MCF 10A (cell line): Measurements from ENCODE around the gene LONRF3. TPM values are rescaled to one million over a fixed set of nuclear protein-coding genes. Genes with fewer than 3 reads are reported as not detected.
"Not testable (repeated sequence)": the region's sequence is repeated elsewhere in the genome, so short reads cannot be mapped to it uniquely, and the experiment has no call there.

Experiments used
- BruUV-seq: library from RNA; stranded (reverse); fragments of 400-500 nt; replicated peaks from 2 replicates; lab custom pipeline; 2021; lab: Mats Ljungman, UMichigan
- CTCF ChIA-PET: fragments of 300-600 bp; sonication (Branson Sonifier 250); formaldehyde crosslinking; extraction: SDS; loops from one replicate; lab custom pipeline; 2021; ENCODE audit warnings: antibody characterized with exemption, inconsistent platforms; lab: Yijun Ruan, JAX
- POLR2A ChIA-PET: fragments of 300-600, 350-650 bp; sonication (Branson Sonifier 250); formaldehyde crosslinking; extraction: SDS; loops from one replicate; lab custom pipeline; 2020; ENCODE audit warnings: antibody characterized with exemption, inconsistent platforms; lab: Yijun Ruan, JAX
- DNase-seq: peaks from one replicate; pipeline ENCODE4 v3.0.0-alpha.2; 2018; ENCODE audit not compliant: unreplicated experiment
- H3K27ac Mint-ChIP-seq: one replicate; pipeline ENCODE4 v1.8.0; 2022; ENCODE audit warnings: mild to moderate bottlenecking, low read depth, mixed read lengths; ENCODE audit not compliant: unreplicated experiment
- H3K27me3 Mint-ChIP-seq: one replicate; pipeline ENCODE4 v1.8.0; 2022; ENCODE audit warnings: mixed read lengths; ENCODE audit not compliant: insufficient read depth, unreplicated experiment
- H3K36me3 Mint-ChIP-seq: one replicate; pipeline ENCODE4 v1.8.0; 2022; ENCODE audit warnings: mild to moderate bottlenecking, moderate library complexity, mixed read lengths; ENCODE audit not compliant: insufficient read depth, unreplicated experiment
- H3K4me1 Mint-ChIP-seq: one replicate; pipeline ENCODE4 v1.8.0; 2022; ENCODE audit warnings: mixed read lengths; ENCODE audit not compliant: insufficient read depth, unreplicated experiment
- H3K4me3 Mint-ChIP-seq: one replicate; pipeline ENCODE4 v1.8.0; 2022; ENCODE audit warnings: mild to moderate bottlenecking, moderate library complexity, mixed read lengths; ENCODE audit not compliant: unreplicated experiment
- H3K9me3 Mint-ChIP-seq: one replicate; pipeline ENCODE4 v1.8.0; 2022; ENCODE audit warnings: mixed read lengths; ENCODE audit not compliant: unreplicated experiment
- CTCF ChIP-seq: fragments of 200-600 bp; IDR thresholded peaks from one replicate; pipeline ENCODE4 v1.8.0; 2022; ENCODE audit warnings: antibody characterized with exemption, mild to moderate bottlenecking; ENCODE audit not compliant: unreplicated experiment
- intact Hi-C: fragments of 100-400 bp; cut with micrococcal nuclease; formaldehyde crosslinking; loops from 2 replicates; pipeline ENCODE4 v1.14.1; 2022
- total RNA-seq: library from RNA; stranded (reverse); gene quantifications from 2 replicates; pipeline ENCODE4 v1.2.3, GENCODE V29; 2022

LONRF3 gene
- total RNA-seq, 1 experiment from 2014 or later, result 1.0 TPM

- no TSS peak for BruUV-seq
- no peak overlapping the region for H3K4me3 Mint-ChIP-seq
- no peaks in the 10 kb centered on the region for H3K9me3 Mint-ChIP-seq
- H3K36me3 Mint-ChIP-seq, result no peaks in the 10 kb centered on the region
- ChIA-PET CTCF (interaction anchor here (0.6 kb wide), 1 partner anchor 13 kb away, joined by 3 read pairs; no protein-coding TSS in a partner anchor), POLR2A (no interaction called here)
- H3K27me3 Mint-ChIP-seq, result no peaks in the 10 kb centered on the region
- intact Hi-C loops, result no loop called here
- TF ChIP-seq CTCF, result no peak
- H3K4me1 Mint-ChIP-seq, result peaks cover 11% of the 10 kb centered on the region
- no peak overlapping the region for H3K27ac Mint-ChIP-seq
- no peak for DNase-seq
Measured at GRCh38 chrX:119013164-119013563, 38.7 kb downstream of the LONRF3 start.

GRCh38 chrX:119015407-119016237, 41.2 kb downstream of the LONRF3 start:
- Mint-ChIP-seq H3K27ac (peak overlapping the region; percentile 74), H3K4me1 (peaks cover 11% of the 10 kb centered on the region), H3K9me3 (no peaks in the 10 kb centered on the region), H3K4me3 (no peak overlapping the region), H3K27me3 (no peaks in the 10 kb centered on the region), H3K36me3 (no peaks in the 10 kb centered on the region)
- peak; percentile 96 for DNase-seq
- POLR2A ChIA-PET, result interaction anchor here (0.6 to 0.8 kb wide), 2 partner anchors 26 to 416 kb away, joined by 3 read pairs; no protein-coding TSS in a partner anchor
- TF ChIP-seq CTCF, result no peak
- BruUV-seq, result no TSS peak
- CTCF ChIA-PET, result interaction anchor here (0.6 to 3.2 kb wide), 7 partner anchors 9 to 443 kb away, joined by 3 to 16 read pairs (median 5); no protein-coding TSS in a partner anchor
- intact Hi-C loops, result no loop called here

- POLR2A ChIA-PET, result no interaction called here
- H3K27me3 Mint-ChIP-seq, result no peaks in the 10 kb centered on the region
- DNase-seq, result no peak
- H3K27ac Mint-ChIP-seq, result no peak overlapping the region
- H3K4me1 Mint-ChIP-seq, result peaks cover 11% of the 10 kb centered on the region
- no peak for TF ChIP-seq CTCF
- H3K36me3 Mint-ChIP-seq, result no peaks in the 10 kb centered on the region
- no peak overlapping the region for H3K4me3 Mint-ChIP-seq
- intact Hi-C loops, result no loop called here
- no TSS peak for BruUV-seq
- CTCF ChIA-PET, result interaction anchor here (1.3 to 3.2 kb wide), 4 partner anchors 8 to 390 kb away, joined by 5 to 16 read pairs (median 6); no protein-coding TSS in a partner anchor
- no peaks in the 10 kb centered on the region for H3K9me3 Mint-ChIP-seq
Measured at GRCh38 chrX:119017077-119017476, 42.7 kb downstream of the LONRF3 start.

GRCh38 chrX:119025900-119026299, 51.5 kb downstream of the LONRF3 start:
- BruUV-seq, result no TSS peak
- H3K4me1 Mint-ChIP-seq, result no peaks in the 10 kb centered on the region
- intact Hi-C loops, result no loop called here
- no peak for DNase-seq
- peaks cover 6% of the 10 kb centered on the region for H3K27me3 Mint-ChIP-seq
- POLR2A ChIA-PET, result no interaction called here
- no peaks in the 10 kb centered on the region for H3K9me3 Mint-ChIP-seq
- no peaks in the 10 kb centered on the region for H3K36me3 Mint-ChIP-seq
- CTCF ChIA-PET, result interaction anchor here (0.6 to 1.7 kb wide), 5 partner anchors 13 to 178 kb away, joined by 3 to 5 read pairs (median 3); no protein-coding TSS in a partner anchor
- TF ChIP-seq CTCF, result no peak
- no peak overlapping the region for H3K4me3 Mint-ChIP-seq
- no peak overlapping the region for H3K27ac Mint-ChIP-seq

- H3K4me3 Mint-ChIP-seq, BruUV-seq, POLR2A ChIA-PET, H3K4me1 Mint-ChIP-seq, DNase-seq, H3K27ac Mint-ChIP-seq, intact Hi-C loops, H3K9me3 Mint-ChIP-seq, H3K36me3 Mint-ChIP-seq: not testable (repeated sequence)
- CTCF ChIA-PET, result interaction anchor here (0.6 to 1.7 kb wide), 4 partner anchors 21 to 178 kb away, joined by 3 to 5 read pairs (median 4); no protein-coding TSS in a partner anchor
- peaks cover 10% of the 10 kb centered on the region for H3K27me3 Mint-ChIP-seq
Measured at GRCh38 chrX:119026344-119026743, 51.9 kb downstream of the LONRF3 start.
